ENCODE data around the gene MSL2. TPM values are rescaled to one million over a fixed set of nuclear protein-coding genes. Genes with fewer than 3 reads are reported as not detected.

MSL2 gene
- total and polyA plus RNA-seq, 2 donors (not counting 1 experiment from before 2014, with no cell fraction given), result 25.8 to 97.1 TPM

DNA sequence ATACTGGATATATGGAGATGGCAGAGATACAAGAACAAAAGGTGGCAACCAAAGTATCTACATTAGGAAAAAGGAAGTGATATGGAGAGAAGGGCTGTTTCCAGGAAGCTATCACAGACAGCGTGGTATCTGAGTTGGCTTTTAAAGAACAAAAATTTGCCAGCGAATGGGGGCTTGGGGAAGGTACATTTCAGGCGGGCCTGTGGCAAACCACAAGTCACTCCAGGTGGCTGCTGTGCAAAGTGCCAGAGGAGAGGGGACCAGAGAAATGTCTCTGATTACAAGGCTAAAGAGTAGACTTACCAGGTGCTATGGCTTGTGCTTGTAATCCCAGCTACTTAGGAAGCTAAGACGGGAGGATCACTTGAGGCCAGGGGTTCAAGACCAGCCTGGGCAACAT is 91.1 kb downstream of the MSL2 start:
- Histone ChIP-seq H3K27ac (ENCODE audit: low read length in 2 of 2) (no peak overlapping the region), H2AFZ (ENCODE audit: insufficient read depth, low read depth, low read length, poor library complexity, severe bottlenecking) (no peak overlapping the region), H3K79me2 (ENCODE audit: control insufficient read depth, insufficient read depth, low read length) (no peaks in the 10 kb centered on the region), H3K4me1 (ENCODE audit: control insufficient read depth in 2 of 2, insufficient read depth in 2 of 2, low read length in 2 of 2) (peaks cover 0 to 11% of the 10 kb centered on the region in 2 donors), H3K27me3 (replicated peaks in 1 of 4; ENCODE audit: control extremely low read depth in 1 of 4, control insufficient read depth in 3 of 4, insufficient read depth in 4 of 4, low read length in 3 of 4) (no peaks in the 10 kb centered on the region), H3K36me3 (replicated peaks in 1 of 2; ENCODE audit: control extremely low read depth in 1 of 2, control insufficient read depth in 1 of 2, extremely low read depth in 1 of 2, insufficient read depth in 2 of 2, low read length in 1 of 2) (no peaks in the 10 kb centered on the region), H3K4me2 (replicated peaks; ENCODE audit: low read depth, low read length, poor library complexity, severe bottlenecking) (no peak overlapping the region), H4K20me1 (ENCODE audit: control insufficient read depth, insufficient read depth, low read length, poor library complexity, severe bottlenecking) (no peaks in the 10 kb centered on the region), H3K9ac (ENCODE audit: low read length) (no peak overlapping the region), H3K4me3 (ENCODE audit: control extremely low read depth in 1 of 5, extremely low read depth in 1 of 5, insufficient read depth in 1 of 5, low read depth in 2 of 5, low read length in 4 of 5) (no peak overlapping the region), H3K9me3 (ENCODE audit: control extremely low read depth in 1 of 3, control insufficient read depth in 2 of 3, insufficient read depth in 1 of 3, low read length in 2 of 3) (no peaks in the 10 kb centered on the region)
- intact Hi-C loops (cut with micrococcal nuclease), result no loop called here
- Mint-ChIP-seq H3K4me1 (peaks cover 17% of the 10 kb centered on the region), H3K27ac (no peak overlapping the region), H3K4me3 (no peak overlapping the region), H3K27me3 (no peaks in the 10 kb centered on the region), H3K9me3 (ENCODE audit: insufficient read depth) (no peaks in the 10 kb centered on the region)
- DNase-seq (no peak), ATAC-seq (ENCODE audit: low read depth) (no peak)
- ChIA-PET POLR2A (no interaction called here), CTCF (no interaction called here)
- TF ChIP-seq, protein P1, sequence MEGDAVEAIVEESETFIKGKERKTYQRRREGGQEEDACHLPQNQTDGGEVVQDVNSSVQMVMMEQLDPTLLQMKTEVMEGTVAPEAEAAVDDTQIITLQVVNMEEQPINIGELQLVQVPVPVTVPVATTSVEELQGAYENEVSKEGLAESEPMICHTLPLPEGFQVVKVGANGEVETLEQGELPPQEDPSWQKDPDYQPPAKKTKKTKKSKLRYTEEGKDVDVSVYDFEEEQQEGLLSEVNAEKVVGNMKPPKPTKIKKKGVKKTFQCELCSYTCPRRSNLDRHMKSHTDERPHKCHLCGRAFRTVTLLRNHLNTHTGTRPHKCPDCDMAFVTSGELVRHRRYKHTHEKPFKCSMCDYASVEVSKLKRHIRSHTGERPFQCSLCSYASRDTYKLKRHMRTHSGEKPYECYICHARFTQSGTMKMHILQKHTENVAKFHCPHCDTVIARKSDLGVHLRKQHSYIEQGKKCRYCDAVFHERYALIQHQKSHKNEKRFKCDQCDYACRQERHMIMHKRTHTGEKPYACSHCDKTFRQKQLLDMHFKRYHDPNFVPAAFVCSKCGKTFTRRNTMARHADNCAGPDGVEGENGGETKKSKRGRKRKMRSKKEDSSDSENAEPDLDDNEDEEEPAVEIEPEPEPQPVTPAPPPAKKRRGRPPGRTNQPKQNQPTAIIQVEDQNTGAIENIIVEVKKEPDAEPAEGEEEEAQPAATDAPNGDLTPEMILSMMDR (IDR thresholded peaks at IDR 0.05), result no peak
- TF ChIP-seq EZH2 (IDR thresholded peaks at IDR 0.05; ENCODE audit: borderline replicate concordance, insufficient read depth, low read depth, low read length, poor library complexity, severe bottlenecking), result no peak
- 26% methylated on average over 4 of the region's 4 CpGs for WGBS (ENCODE audit: insufficient coverage)

Other genes starting within 250 kb of the MSL2 start
- 0.22 and 0.39 TPM in 2 replicates for gene PPP2R3A, start 230.6 kb downstream of the MSL2 start, total RNA-seq
- gene PPP2R3A, start 230.6 kb downstream of the MSL2 start, polyA plus RNA-seq, result 0.03 and 0.09 TPM in 2 replicates
- 12.5 and 15.5 TPM in 2 replicates for gene PCCB, start 54.0 kb upstream of the MSL2 start, total RNA-seq
- 11.2 and 12.1 TPM in 2 replicates for gene PCCB, start 54.0 kb upstream of the MSL2 start, polyA plus RNA-seq

Measured in B cell (primary cell).